SK-N-SH (cell line): Measurements from ENCODE around the gene TCL1A. TPM values are rescaled to one million over a fixed set of nuclear protein-coding genes. Genes with fewer than 3 reads are reported as not detected.

Experiments used
- CTCF ChIA-PET: fragments of 300-600, 350-600 bp; formaldehyde crosslinking; extraction: SDS; loops from one replicate; lab custom pipeline; 2021; lab: Yijun Ruan, JAX
- POLR2A ChIA-PET: fragments of 350-600 bp; sonication (Branson Sonifier 250); formaldehyde crosslinking; extraction: SDS; loops from one replicate; lab custom pipeline; 2020; ENCODE audit warnings: antibody characterized with exemption, inconsistent platforms; lab: Yijun Ruan, JAX
- DNase-seq: peaks from one replicate; pipeline ENCODE4 v3.0.0; 2012
- H2AFZ ChIP-seq: fragments of 200-600 bp; sonication (generic); 2 replicates; pipeline ENCODE4 v1.8.1; 2016; ENCODE audit warnings: antibody characterized with exemption, mild to moderate bottlenecking, low read depth
- H3F3A ChIP-seq: fragments of 200-600 bp; sonication (generic); replicated peaks from 2 replicates; pipeline ENCODE3; 2016; ENCODE audit warnings: antibody characterized with exemption, mild to moderate bottlenecking; ENCODE audit not compliant: insufficient read depth
- H3K27ac ChIP-seq, 2 experiments: fragments of 200-500 bp in 1 of 2; fragments of 200-600 bp in 1 of 2; sonication (Bioruptor generic) in 1 of 2; sonication (generic), shearing (Covaris generic) in 1 of 2; 2 replicates each; pipeline versions ENCODE4 v1.5.1 to v1.6.1; 2014 to 2016; ENCODE audit warnings: low read depth in 2 of 2, inconsistent platforms in 1 of 2, low read length in 1 of 2, mild to moderate bottlenecking in 1 of 2, mixed read lengths in 1 of 2
- H3K27me3 ChIP-seq: fragments of 200-600 bp; sonication (generic), shearing (Covaris generic); 2 replicates; pipeline ENCODE4 v1.6.1; 2016; ENCODE audit warnings: mixed run types; ENCODE audit not compliant: insufficient read depth
- H3K36me3 ChIP-seq, 2 experiments: fragments of 200-500 bp in 1 of 2; fragments of 200-600 bp in 1 of 2; sonication (Bioruptor generic) in 1 of 2; sonication (generic) in 1 of 2; replicated peaks in 1 of 2; 2 replicates each; pipeline versions ENCODE3 to v1.5.1; 2014 to 2016; ENCODE audit warnings: low read length in 1 of 2, mild to moderate bottlenecking in 1 of 2; ENCODE audit not compliant: insufficient read depth in 2 of 2, control insufficient read depth in 1 of 2
- H3K4me1 ChIP-seq, 2 experiments: fragments of 200-500 bp in 1 of 2; fragments of 200-600 bp in 1 of 2; sonication (Bioruptor generic) in 1 of 2; sonication (generic), shearing (Covaris generic) in 1 of 2; 2 replicates each; pipeline versions ENCODE4 v1.5.1 to v1.6.1; 2014 to 2016; ENCODE audit warnings: low read depth in 1 of 2, low read length in 1 of 2, mixed run types in 1 of 2; ENCODE audit not compliant: insufficient read depth in 2 of 2, control insufficient read depth in 1 of 2
- H3K4me2 ChIP-seq: fragments of 200-600 bp; sonication (generic), shearing (Covaris generic); 2 replicates; pipeline ENCODE4 v1.6.1; 2017; ENCODE audit warnings: mixed run types
- H3K4me3 ChIP-seq, 2 experiments: fragments of 200-500 bp in 1 of 2; fragments of 200-600 bp in 1 of 2; sonication (Bioruptor generic) in 1 of 2; sonication (generic), shearing (Covaris generic) in 1 of 2; 2 replicates each; pipeline versions ENCODE4 v1.5.1 to v1.8.1; 2014 to 2016; ENCODE audit warnings: low read depth in 2 of 2, inconsistent platforms in 1 of 2, low read length in 1 of 2, mild to moderate bottlenecking in 1 of 2, mixed read lengths in 1 of 2, moderate library complexity in 1 of 2
- H3K79me2 ChIP-seq: fragments of 200-600 bp; sonication (generic); 2 replicates; pipeline ENCODE4 v1.8.1; 2017; ENCODE audit warnings: mild to moderate bottlenecking; ENCODE audit not compliant: insufficient read depth
- H3K9ac ChIP-seq: fragments of 200-600 bp; sonication (generic); 2 replicates; pipeline ENCODE4 v1.6.1; 2017; ENCODE audit warnings: mixed run types
- H3K9me2 ChIP-seq: fragments of 200-600 bp; sonication (generic); 2 replicates; pipeline ENCODE4 v1.6.1; 2017; ENCODE audit warnings: mixed run types
- H3K9me3 ChIP-seq: fragments of 200-600 bp; sonication (generic); 2 replicates; pipeline ENCODE4 v1.6.1; 2017; ENCODE audit warnings: mixed run types, mild to moderate bottlenecking, moderate library complexity
- H4K20me1 ChIP-seq: fragments of 200-600 bp; sonication (generic); 2 replicates; pipeline ENCODE4 v1.6.1; 2017; ENCODE audit warnings: mild to moderate bottlenecking, mixed run types; ENCODE audit not compliant: insufficient read depth
- EP300 ChIP-seq, 2 experiments: IDR thresholded peaks; 2 replicates each; pipeline versions ENCODE4 v1.4.0 to v1.6.1; 2012; ENCODE audit warnings: borderline replicate concordance in 1 of 2, low read depth in 1 of 2, low read length in 1 of 2
- FOSL2 ChIP-seq: IDR thresholded peaks from 2 replicates; pipeline ENCODE4 v1.4.0; 2012; ENCODE audit warnings: low read depth, mild to moderate bottlenecking, moderate library complexity, borderline replicate concordance
- FOXJ3 ChIP-seq: sonication (generic); formaldehyde crosslinking; IDR thresholded peaks from 2 replicates; pipeline ENCODE4 v1.5.1; 2020; ENCODE audit warnings: mild to moderate bottlenecking, missing genetic modification reagents
- FOXM1 ChIP-seq: IDR thresholded peaks from 2 replicates; pipeline ENCODE4 v1.4.0; 2012; ENCODE audit warnings: low read depth, mild to moderate bottlenecking
- GABPA ChIP-seq: IDR thresholded peaks from 2 replicates; pipeline ENCODE4 v1.4.0; 2012; ENCODE audit warnings: low read depth, mild to moderate bottlenecking
- IRF3 ChIP-seq: fragments of 150-350 bp; IDR thresholded peaks from 2 replicates; pipeline ENCODE4 v1.6.1; 2016; ENCODE audit warnings: mild to moderate bottlenecking, low read depth, low read length
- PBX3 ChIP-seq: IDR thresholded peaks from 2 replicates; pipeline ENCODE4; 2012
- RCOR1 ChIP-seq: fragments of 150-350 bp; IDR thresholded peaks from 2 replicates; pipeline ENCODE4 v1.6.1; 2017; ENCODE audit warnings: antibody characterized with exemption, low read length
- RXRA ChIP-seq: IDR thresholded peaks from 2 replicates; pipeline ENCODE4 v1.4.0; 2012; ENCODE audit warnings: low read depth, mild to moderate bottlenecking, borderline replicate concordance
- SIN3A ChIP-seq: IDR thresholded peaks from 2 replicates; pipeline ENCODE4 v1.6.1; 2012; ENCODE audit warnings: low read depth, mild to moderate bottlenecking, low read length, moderate library complexity, borderline replicate concordance
- TEAD4 ChIP-seq: IDR thresholded peaks from 2 replicates; pipeline ENCODE4 v1.4.0; 2012; ENCODE audit warnings: mild to moderate bottlenecking, borderline replicate concordance; ENCODE audit not compliant: insufficient read depth
- USF2 ChIP-seq: fragments of 150-350 bp; IDR thresholded peaks from 2 replicates; pipeline ENCODE4 v1.6.1; 2017; ENCODE audit warnings: antibody characterized with exemption, low read length, low read depth, borderline replicate concordance
- YY1 ChIP-seq: IDR thresholded peaks from 2 replicates; pipeline ENCODE4 v1.4.0; 2012; ENCODE audit warnings: low read depth, mild to moderate bottlenecking
- WGBS: methylation state at CpG from one replicate; pipeline ENCODE4 v1.1.6; 2017; ENCODE audit warnings: low lambda C conversion rate; 5-methylcytosine and 5-hydroxymethylcytosine counted together
- polyA plus RNA-seq, 3 experiments: library from polyadenylated mRNA; depleted of rRNA; stranded (reverse); fragments of >200 nt; gene quantifications; 2 replicates each; pipeline ENCODE4 v1.2.3, GENCODE V29; 2012

The TCL1A gene
- polyA plus RNA-seq, 1 of the 3 experiments (the other 2 are of a cell fraction) = not detected

GRCh38 chr14:95756127-95756526, 42.2 kb upstream of the TCL1A start:
- Histone ChIP-seq H3K27ac (no peak overlapping the region), H3K4me2 (no peak overlapping the region), H3K9me2 (no peaks in the 10 kb centered on the region), H3K9ac (no peak overlapping the region), H3F3A (no peaks in the 10 kb centered on the region)
- DNase-seq = no peak
- 18% methylated on average over 6 of the region's 6 CpGs for whole genome bisulfite sequencing
- CTCF ChIA-PET = interaction anchor here (0.6 to 6.2 kb wide), 2 partner anchors 18 to 26 kb away, joined by 3 to 47 read pairs; no protein-coding TSS in a partner anchor
- TF ChIP-seq IRF3 = no peak
- TF ChIP-seq SIN3A = no peak
- TF ChIP-seq YY1 = no peak
- no peak for TF ChIP-seq EP300 (IDR thresholded peaks at IDR 0.05; ENCODE audit: borderline replicate concordance in 1 of 2, low read depth in 1 of 2, low read length in 1 of 2)
- no peak for TF ChIP-seq TEAD4
- TF ChIP-seq, all 33 proteins: peak for 0
- no peaks in the 10 kb centered on the region for H3K79me2 ChIP-seq
- no peaks in the 10 kb centered on the region for H4K20me1 ChIP-seq
- no peak overlapping the region for H2AFZ ChIP-seq
- no peak overlapping the region for H3K4me3 ChIP-seq
- no peaks in the 10 kb centered on the region for H3K36me3 ChIP-seq
- no peaks in the 10 kb centered on the region for H3K9me3 ChIP-seq
- POLR2A ChIA-PET = no interaction called here
- H3K4me1 ChIP-seq = peaks cover 0 to 17% of the 10 kb centered on the region in 2 experiments; a peak in 1 of 4 replicates
- no peaks in the 10 kb centered on the region for H3K27me3 ChIP-seq

- Histone ChIP-seq H3K4me1 (no peaks in the 10 kb centered on the region), H3K9me2 (no peaks in the 10 kb centered on the region), H3K4me3 (no peak overlapping the region), H3K79me2 (no peaks in the 10 kb centered on the region), H3K27me3 (no peaks in the 10 kb centered on the region), H3K27ac (no peak overlapping the region), H3K9ac (no peak overlapping the region), H4K20me1 (no peaks in the 10 kb centered on the region), H3K9me3 (no peaks in the 10 kb centered on the region), H3F3A (no peaks in the 10 kb centered on the region), H3K36me3 (no peaks in the 10 kb centered on the region), H3K4me2 (no peak overlapping the region), H2AFZ (no peak overlapping the region)
- no peak for TF ChIP-seq RXRA
- TF ChIP-seq USF2 = no peak
- TF ChIP-seq RCOR1 = no peak
- TF ChIP-seq EP300 (IDR thresholded peaks at IDR 0.05; ENCODE audit: borderline replicate concordance in 1 of 2, low read depth in 1 of 2, low read length in 1 of 2) = no peak
- TF ChIP-seq FOXM1 = no peak
- no peak for TF ChIP-seq FOSL2
- TF ChIP-seq GABPA = no peak
- no peak for TF ChIP-seq PBX3
- no peak for TF ChIP-seq FOXJ3
- ChIA-PET CTCF (no interaction called here), POLR2A (no interaction called here)
- 36% methylated on average over 4 of the region's 4 CpGs for WGBS
- DNase-seq = no peak
Measured at GRCh38 chr14:95741781-95742180, 27.9 kb upstream of the TCL1A start.
